IPS-18c (cell line): ENCODE data around the gene EMC10.
"Not testable (repeated sequence)": the region's sequence is repeated elsewhere in the genome, so short reads cannot be mapped to it uniquely, and the experiment has no call there.

Experiments
- H3K4me3 ChIP-seq: 2 replicates; pipeline ENCODE4 v1.7.0; 2013; ENCODE audit warnings: low read depth, mild to moderate bottlenecking, low read length, moderate library complexity; ENCODE audit not compliant: insufficient read depth
- H3K9me3 ChIP-seq: one replicate; pipeline ENCODE4 v1.6.1; 2013; ENCODE audit warnings: mild to moderate bottlenecking, low read length, moderate library complexity; ENCODE audit not compliant: control insufficient read depth, insufficient read depth

Gene EMC10

GRCh38 chr19:50516964-50517703 is 40.8 kb downstream of the EMC10 start:
- Histone ChIP-seq H3K9me3 (no peaks in the 10 kb centered on the region), H3K4me3 (no peak overlapping the region)

- no peaks in the 10 kb centered on the region for H3K9me3 ChIP-seq
Observed at GRCh38 chr19:50517704-50518075, 41.4 kb downstream of the EMC10 start.

GRCh38 chr19:50518091-50519005 is 42.0 kb downstream of the EMC10 start:
- H3K9me3 ChIP-seq, result no peaks in the 10 kb centered on the region
- H3K4me3 ChIP-seq, result no peak overlapping the region

More at GRCh38 chr19:50517704-50518075, 41.4 kb downstream of the EMC10 start:
- no peak overlapping the region for H3K4me3 ChIP-seq

GRCh38 chr19:50519006-50519575 is 42.8 kb downstream of the EMC10 start:
- Histone ChIP-seq H3K9me3 (no peaks in the 10 kb centered on the region), H3K4me3 (no peak overlapping the region)

GRCh38 chr19:50520822-50521465 is 44.6 kb downstream of the EMC10 start:
- H3K4me3 ChIP-seq, result no peak overlapping the region

GRCh38 chr19:50522881-50523280 is 46.6 kb downstream of the EMC10 start:
- Histone ChIP-seq H3K9me3 (no peaks in the 10 kb centered on the region), H3K4me3 (no peak overlapping the region)

More at GRCh38 chr19:50520822-50521465, 44.6 kb downstream of the EMC10 start:
- no peaks in the 10 kb centered on the region for H3K9me3 ChIP-seq

GRCh38 chr19:50528052-50528451 is 51.7 kb downstream of the EMC10 start:
- H3K9me3 ChIP-seq, H3K4me3 ChIP-seq: not testable (repeated sequence)

GRCh38 chr19:50531171-50531612 is 54.9 kb downstream of the EMC10 start:
- Histone ChIP-seq H3K9me3 (no peaks in the 10 kb centered on the region), H3K4me3 (no peak overlapping the region)

- Histone ChIP-seq H3K9me3 (no peaks in the 10 kb centered on the region), H3K4me3 (no peak overlapping the region)
Observed at GRCh38 chr19:50532952-50533351, 56.6 kb downstream of the EMC10 start.

GRCh38 chr19:50534478-50534877 is 58.2 kb downstream of the EMC10 start:
- no peaks in the 10 kb centered on the region for H3K9me3 ChIP-seq

GRCh38 chr19:50535672-50536187 is 59.4 kb downstream of the EMC10 start:
- no peaks in the 10 kb centered on the region for H3K9me3 ChIP-seq
- no peak overlapping the region for H3K4me3 ChIP-seq

More at GRCh38 chr19:50534478-50534877, 58.2 kb downstream of the EMC10 start:
- H3K4me3 ChIP-seq, result no peak overlapping the region

GRCh38 chr19:50536662-50537305 is 60.5 kb downstream of the EMC10 start:
- Histone ChIP-seq H3K9me3 (no peaks in the 10 kb centered on the region), H3K4me3 (no peak overlapping the region; the same call in 1 of the 2 replicates)

- Histone ChIP-seq H3K4me3 (no peak overlapping the region), H3K9me3 (no peaks in the 10 kb centered on the region)
Observed at GRCh38 chr19:50537306-50537685, 61.0 kb downstream of the EMC10 start.

GRCh38 chr19:50537769-50538230 is 61.5 kb downstream of the EMC10 start:
- H3K4me3 ChIP-seq, result no peak overlapping the region
- no peaks in the 10 kb centered on the region for H3K9me3 ChIP-seq
